GM18951 (cell line): ENCODE measurements around the gene ZNF574.
"Not testable (repeated sequence)": the region's sequence is repeated elsewhere in the genome, so short reads cannot be mapped to it uniquely, and the experiment has no call there.

ENCODE experiments used
- POLR2A ChIP-seq: IDR thresholded peaks from 4 replicates; pipeline ENCODE4 v1.6.1; 2011; ENCODE audit warnings: mild to moderate bottlenecking; ENCODE audit not compliant: insufficient read length, insufficient read depth; ENCODE audit errors: extremely low read depth
- in situ Hi-C: fragments of 300-500 bp; cut with MboI; formaldehyde crosslinking; loops from one replicate; pipeline ENCODE4 v1.12.0; 2022; ENCODE audit warnings: low sequenced_read_pairs, mixed read lengths, inconsistent platforms; ENCODE audit not compliant: unreplicated experiment

ZNF574 gene, protein sequence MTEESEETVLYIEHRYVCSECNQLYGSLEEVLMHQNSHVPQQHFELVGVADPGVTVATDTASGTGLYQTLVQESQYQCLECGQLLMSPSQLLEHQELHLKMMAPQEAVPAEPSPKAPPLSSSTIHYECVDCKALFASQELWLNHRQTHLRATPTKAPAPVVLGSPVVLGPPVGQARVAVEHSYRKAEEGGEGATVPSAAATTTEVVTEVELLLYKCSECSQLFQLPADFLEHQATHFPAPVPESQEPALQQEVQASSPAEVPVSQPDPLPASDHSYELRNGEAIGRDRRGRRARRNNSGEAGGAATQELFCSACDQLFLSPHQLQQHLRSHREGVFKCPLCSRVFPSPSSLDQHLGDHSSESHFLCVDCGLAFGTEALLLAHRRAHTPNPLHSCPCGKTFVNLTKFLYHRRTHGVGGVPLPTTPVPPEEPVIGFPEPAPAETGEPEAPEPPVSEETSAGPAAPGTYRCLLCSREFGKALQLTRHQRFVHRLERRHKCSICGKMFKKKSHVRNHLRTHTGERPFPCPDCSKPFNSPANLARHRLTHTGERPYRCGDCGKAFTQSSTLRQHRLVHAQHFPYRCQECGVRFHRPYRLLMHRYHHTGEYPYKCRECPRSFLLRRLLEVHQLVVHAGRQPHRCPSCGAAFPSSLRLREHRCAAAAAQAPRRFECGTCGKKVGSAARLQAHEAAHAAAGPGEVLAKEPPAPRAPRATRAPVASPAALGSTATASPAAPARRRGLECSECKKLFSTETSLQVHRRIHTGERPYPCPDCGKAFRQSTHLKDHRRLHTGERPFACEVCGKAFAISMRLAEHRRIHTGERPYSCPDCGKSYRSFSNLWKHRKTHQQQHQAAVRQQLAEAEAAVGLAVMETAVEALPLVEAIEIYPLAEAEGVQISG

DNA sequence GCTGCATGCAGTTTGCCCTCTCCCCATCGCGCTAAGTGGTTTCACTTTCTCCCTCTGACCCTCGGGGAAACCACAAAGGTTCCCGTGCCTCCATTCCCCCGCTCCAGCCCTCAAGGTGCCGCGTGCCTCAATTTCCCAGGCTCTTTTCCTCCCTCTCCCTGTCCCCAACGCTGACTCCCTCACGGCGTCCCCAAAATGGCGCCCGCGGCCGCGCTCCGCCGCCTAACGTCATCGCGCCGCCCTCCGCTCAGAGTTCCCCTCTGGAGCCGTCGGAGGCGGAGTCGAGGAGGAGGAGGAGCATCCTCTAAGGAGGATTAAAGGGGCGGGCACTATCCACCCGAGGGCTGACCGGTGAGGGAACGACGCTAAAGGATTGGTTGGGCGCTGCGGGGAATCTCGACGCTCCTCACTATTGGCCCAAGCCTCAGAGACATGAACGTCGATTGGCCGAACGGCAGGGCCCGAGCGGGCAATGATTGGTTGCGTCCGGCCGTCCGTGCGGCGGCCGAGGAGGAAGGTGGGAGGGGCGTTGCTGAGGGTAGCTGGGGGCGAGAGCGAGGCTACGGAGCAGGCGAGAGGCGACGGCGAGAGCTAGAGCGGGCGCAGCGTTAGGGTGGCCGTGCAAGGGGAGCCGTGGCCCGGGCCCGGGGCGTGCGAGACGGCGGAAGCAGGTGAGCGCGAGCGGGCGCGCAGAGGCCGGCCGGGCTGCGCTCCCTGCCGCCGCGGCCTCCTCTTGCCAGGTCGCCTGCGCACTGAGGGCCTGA, at the start of gene ZNF574:
TSS of gene ZNF574 (plus strand) at position 551 of the 764 bp plus-strand sequence. CDS start 2,441 bp downstream, outside the sequence.
- peak; percentile 85 for TF ChIP-seq POLR2A
- in situ Hi-C loops = no loop called here

DNA sequence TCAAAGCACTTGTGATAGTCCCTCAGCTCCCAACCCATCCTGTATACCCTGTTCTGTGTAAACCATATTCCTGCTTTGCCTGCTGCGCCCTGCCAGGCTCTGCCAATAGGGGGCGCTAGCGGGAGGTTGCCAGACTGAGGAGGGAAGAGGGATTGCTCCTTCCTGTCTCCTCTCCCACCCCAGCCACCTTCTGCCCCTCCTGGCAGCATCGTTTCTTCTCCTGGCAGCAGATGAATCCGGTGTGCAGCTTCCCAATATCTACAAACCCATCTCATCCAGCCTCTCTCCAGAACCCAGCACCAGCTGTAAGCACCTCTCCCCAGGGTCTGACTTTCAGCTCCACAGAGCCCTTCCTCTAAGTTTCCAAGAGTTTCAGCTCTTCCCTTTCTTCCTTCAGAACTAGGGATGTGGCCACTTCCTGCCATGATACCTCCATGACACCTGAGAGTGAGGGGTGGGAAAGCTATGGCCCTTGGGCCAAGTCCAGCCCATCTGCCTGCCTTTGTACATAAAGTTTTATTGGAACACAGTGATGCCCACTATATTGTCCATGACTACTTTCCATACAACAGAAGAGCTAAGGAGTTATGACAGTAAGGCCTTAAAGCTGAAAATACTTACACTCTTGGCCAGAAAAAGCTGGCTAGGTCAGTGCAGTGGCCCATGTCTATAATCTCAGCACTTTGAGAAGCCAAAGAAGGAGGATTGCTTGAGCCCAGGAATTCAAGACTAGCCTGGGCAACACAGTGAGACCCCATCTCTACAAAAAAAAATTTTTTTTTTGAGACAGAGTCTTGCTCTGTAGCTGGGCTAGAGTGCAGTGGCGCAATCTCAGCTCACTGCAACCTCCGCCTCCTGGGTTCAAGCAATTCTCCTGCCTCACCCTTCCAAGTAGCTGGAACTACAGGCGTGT, 47.4 kb upstream of the ZNF574 start:
- TF ChIP-seq POLR2A = no peak
- in situ Hi-C loops = no loop called here

DNA sequence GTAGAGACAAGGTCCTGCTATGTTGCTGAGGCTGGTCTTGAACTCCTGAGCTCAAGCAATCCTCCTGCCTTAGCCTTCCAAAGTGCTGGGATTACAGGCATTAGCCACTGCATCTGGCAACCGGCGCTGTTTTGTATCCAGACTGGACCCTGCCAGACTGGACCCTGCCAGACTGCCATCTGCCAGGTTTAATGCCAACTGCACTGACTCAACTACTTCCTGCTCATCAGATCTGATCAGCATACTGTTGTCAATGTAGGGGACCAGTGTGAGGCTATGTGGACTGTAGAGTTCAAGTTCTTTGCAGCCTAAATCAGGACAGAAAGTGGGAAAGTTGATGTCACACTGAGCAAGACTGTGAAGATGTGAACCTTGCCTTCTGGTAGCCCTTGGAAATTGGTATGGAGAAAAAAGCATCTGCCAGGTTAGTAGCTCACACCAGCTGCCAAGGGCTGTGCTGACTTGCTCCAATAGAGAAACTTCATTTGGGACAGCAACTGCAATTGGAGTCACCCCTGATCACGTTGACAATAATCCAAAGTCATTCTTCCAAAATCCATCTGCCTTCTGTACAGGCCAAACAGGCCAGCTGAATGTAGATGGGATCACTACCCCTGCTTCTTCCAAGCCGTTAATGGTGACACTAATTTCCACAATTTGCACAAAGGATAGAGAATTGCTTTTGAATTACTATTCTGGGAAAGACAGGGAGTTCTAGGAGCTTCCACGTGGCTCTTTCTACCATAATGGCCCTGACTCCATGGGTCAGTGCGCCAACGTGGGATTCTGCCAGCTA, 45.1 kb upstream of the ZNF574 start:
- in situ Hi-C loops = no loop called here
- no peak for TF ChIP-seq POLR2A

DNA sequence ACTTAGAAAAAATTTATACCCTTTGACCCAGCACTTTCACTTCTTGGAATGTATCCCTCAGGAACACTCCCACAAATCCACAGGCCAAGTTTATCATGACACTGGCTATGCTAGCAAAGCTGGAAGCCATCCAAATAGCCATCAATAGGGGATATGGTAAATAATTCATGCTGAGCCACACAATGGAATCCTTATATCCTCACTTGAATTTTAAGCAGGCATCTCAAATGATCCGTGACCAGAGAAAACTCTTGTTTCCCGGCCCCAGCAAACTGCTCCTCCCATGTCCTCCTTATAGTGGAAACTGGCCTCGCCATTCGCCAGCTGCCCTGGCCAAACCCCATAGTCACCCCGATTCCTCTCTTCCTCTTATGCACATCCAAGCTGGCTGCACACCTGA, 43.5 kb upstream of the ZNF574 start:
- in situ Hi-C loops = no loop called here
- no peak for TF ChIP-seq POLR2A

DNA sequence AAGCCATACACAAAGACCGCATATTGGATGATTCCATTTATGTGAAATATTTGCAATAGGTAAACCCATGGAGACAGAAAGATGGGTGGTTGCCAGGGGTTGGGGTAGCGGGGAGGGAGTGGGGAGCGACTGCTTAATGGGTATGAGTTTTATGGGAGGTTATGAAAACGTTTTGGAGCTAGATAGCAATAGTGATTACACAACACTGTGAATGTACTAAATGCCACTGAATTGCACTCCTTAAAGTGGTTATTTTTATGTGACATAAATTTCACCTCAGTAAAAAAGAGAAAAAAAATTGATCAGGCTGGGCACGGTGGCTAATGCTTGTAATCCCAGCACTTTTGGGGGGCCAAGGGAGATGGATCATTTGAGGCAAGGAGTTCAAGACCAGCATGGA, 42.6 kb upstream of the ZNF574 start:
- in situ Hi-C loops = no loop called here
- TF ChIP-seq POLR2A = no peak

DNA sequence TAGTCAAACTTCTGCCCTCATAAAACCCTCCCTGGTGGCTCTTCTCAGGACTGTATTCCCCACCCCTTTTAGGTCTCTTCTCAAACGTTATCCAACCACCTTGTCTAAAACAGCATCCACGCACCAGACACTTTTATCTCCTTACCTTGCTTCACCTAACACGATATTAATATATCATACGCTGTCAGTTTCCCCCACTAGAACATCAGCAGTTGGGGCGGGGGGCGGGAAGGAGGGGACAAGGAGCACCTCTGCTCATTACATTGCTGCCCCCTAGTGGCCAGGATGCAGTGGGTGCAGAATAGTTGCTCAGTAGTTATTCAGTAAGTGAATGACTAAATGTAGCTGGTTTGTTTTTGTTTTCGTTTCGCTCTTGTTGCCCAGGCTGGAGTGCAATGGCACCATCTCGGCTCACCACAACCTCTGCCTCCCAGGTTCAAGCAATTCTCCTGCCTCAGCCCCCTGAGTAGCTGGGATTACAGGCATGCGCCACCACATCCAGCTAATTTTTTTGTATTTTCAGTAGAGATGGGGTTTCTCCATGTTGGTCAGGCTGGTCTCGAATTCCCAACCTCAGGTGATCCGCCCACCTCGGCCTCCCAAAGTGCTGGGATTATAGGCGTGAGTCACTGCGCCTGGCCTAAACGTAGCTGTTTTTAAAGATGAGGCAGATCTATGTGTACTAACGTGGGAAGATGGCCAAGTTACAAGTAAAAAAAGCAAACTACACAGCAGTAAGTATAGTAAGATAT, 41.1 kb upstream of the ZNF574 start:
- in situ Hi-C loops = not testable (repeated sequence)

DNA sequence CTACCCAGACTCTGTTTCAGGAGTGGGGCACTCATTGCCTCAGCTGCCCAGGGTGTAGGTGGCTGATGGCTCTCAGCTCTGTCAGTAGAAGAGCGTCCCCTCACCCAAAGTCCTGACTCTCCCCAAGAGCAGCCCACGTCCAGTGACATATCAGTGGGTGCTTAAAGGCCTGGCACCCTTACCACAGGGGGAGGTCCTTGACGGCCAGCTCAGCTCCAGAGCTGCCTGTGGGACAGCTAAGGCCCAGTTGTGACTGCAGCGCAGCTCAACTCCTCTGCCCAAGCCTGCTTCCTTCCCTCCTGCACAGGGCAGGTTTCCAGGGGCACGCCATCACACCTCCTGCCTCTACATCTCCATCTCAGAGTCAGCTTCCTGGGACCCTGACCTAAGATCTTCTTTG, 38.3 kb upstream of the ZNF574 start:
- in situ Hi-C loops = no loop called here
- no peak for TF ChIP-seq POLR2A

DNA sequence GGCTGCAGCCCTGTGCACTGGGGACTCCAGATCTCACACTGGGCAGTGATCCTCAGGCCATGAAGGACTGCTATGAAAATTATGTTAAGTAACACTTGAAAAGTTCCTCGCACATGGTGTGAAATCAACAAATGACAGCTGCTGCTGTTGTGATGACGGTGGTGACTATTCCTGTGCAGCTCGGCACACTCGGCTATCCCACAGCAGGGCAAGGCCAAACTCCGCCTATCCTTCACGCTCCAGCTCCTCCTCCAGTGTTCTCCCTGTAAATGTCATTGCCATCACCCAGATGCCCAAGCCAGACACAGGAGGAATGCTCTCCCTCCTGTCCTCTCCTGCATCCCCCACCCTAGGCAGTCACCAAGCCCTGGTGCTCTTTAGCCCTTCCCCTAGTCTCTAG, 37.3 kb upstream of the ZNF574 start:
- no peak for TF ChIP-seq POLR2A
- in situ Hi-C loops = no loop called here

DNA sequence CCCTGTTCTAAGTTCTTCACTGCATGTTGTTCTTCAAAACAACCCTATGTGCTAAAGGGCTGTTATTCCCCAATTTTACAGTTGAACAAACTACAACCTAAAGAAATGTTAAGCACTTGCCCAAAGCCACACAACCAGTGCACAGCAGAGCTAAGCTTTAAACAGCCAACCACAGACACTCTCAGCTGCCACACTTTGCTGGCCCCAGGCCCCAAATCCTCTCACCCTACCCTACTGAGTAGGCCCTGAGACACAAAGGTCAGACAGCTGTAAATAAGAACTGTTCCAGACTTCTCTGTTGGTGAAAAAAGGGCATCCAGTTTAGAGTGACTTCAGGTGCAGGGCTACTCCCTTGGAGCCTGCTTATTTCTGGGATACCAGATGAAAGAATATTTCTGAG, 35.9 kb upstream of the ZNF574 start:
- in situ Hi-C loops = no loop called here
- no peak for TF ChIP-seq POLR2A

DNA sequence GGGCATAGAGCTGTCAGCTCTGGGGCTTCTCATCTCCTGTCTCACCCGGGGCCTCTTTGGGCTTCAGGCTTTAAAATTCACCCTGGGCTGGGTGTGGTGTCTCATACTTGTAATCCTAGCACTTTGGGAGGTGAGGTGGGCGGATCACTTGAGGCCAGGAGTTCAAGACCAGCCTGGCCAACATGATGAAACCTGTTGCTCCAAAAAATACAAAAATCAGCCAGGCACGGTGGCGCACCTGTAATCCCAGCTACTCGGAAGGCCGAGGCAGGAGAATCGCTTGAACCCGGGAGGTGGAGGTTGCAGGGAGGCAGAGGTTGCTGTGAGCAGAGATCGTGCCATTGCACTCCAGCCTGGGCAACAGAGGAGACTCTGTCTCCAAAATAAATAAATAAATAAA, 35.5 kb upstream of the ZNF574 start:
- in situ Hi-C loops = not testable (repeated sequence)
